BLaER1 treated with 17β-estradiol and CSF1 and Interleukin-3, amounts not matched to agents 10 nM and 100 nM (cell line): ENCODE measurements around the gene IFI27L2.

ENCODE experiments used
- H3K27ac ChIP-seq, 11 experiments: shearing (Covaris generic); formaldehyde crosslinking; 2 replicates each; pipeline ENCODE4 v1.8.1; 2022
- H3K27me3 ChIP-seq, 11 experiments: shearing (Covaris generic); formaldehyde crosslinking; 2 replicates each; pipeline ENCODE4 v1.8.1; 2022
- H3K36me3 ChIP-seq, 11 experiments: shearing (Covaris generic); formaldehyde crosslinking; 2 replicates each; pipeline ENCODE4 v1.8.1; 2022
- H3K4me1 ChIP-seq, 10 experiments: shearing (Covaris generic); formaldehyde crosslinking; 2 replicates each; pipeline ENCODE4 v1.8.1; 2022
- H3K4me2 ChIP-seq, 11 experiments: shearing (Covaris generic); formaldehyde crosslinking; 2 replicates each; pipeline ENCODE4 v1.8.1; 2022
- H3K4me3 ChIP-seq, 10 experiments: shearing (Covaris generic); formaldehyde crosslinking; 2 replicates each; pipeline ENCODE4 v1.8.1; 2022
- H3K9ac ChIP-seq, 11 experiments: shearing (Covaris generic); formaldehyde crosslinking; 2 replicates each; pipeline ENCODE4 v1.8.1; 2022
- H3K9me3 ChIP-seq, 11 experiments: shearing (Covaris generic); formaldehyde crosslinking; replicated peaks in 1 of 11; 2 replicates each; pipeline ENCODE4 v1.8.1; 2022
- H4K20me1 ChIP-seq, 11 experiments: shearing (Covaris generic); formaldehyde crosslinking; 2 replicates each; pipeline ENCODE4 v1.8.1; 2022
- Cebpa-rat ChIP-seq, 11 experiments: shearing (Covaris generic); IDR thresholded peaks; 2 replicates each; pipeline ENCODE4 v1.8.1; 2022

IFI27L2 gene

DNA sequence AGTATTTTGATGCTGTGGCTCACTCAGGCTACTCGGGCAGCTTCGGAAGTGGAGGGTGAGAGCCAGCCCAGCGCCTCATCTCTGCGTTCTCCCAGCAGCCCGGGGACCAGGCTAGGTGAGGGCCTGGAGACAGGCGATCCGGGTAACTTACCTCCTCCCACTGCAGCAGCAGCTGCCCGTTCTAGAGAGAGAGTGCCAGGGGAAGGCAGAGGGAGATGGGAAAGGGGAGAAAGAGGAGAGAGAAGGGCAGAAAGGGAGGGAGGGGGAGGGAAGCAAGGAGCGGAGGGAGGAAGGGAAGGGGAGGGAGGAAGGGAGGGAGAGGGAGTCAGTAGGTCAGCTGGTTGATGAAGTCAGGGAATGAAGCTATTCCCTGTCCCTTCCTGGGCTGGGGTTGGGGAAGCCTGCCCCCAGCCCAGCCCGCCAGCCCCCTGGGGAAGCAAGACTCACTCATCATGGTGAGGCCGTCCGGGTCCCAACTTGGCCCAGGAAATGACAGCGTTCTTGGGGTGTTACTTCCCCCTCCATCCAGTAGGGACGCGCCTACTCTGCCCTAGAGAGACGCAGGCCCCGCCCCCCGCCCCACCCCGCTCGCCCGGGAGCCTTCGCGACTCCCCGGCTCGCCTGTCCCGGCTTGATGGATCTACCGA is at the start of gene IFI27L2:
Gene IFI27L2 (minus strand): TSS at position 494 of the 647 bp plus-strand sequence. CDS start 40 bp downstream, at position 454.
- no peaks in the 10 kb centered on the region for H3K27me3 ChIP-seq
- peak within 1 kb of the TSS; percentile 87 to 98 (median 91) for H3K4me2 ChIP-seq
- no peak for TF ChIP-seq Cebpa-rat (IDR thresholded peaks at IDR 0.05)
- H3K9ac ChIP-seq: peak within 1 kb of the TSS; percentile 55 to 82 (median 74)
- peaks cover 8 to 30% (median 18%) of the 10 kb centered on the region in 10 experiments; a peak in 19 of 20 replicates for H3K4me1 ChIP-seq
- H3K9me3 ChIP-seq: no peaks in the 10 kb centered on the region
- no peaks in the 10 kb centered on the region; a peak in 1 of 22 replicates for H4K20me1 ChIP-seq
- H3K4me3 ChIP-seq: peak within 1 kb of the TSS; percentile 56 to 75 (median 66)
- H3K36me3 ChIP-seq: peaks cover 0 to 25% (median 0%) of the 10 kb centered on the region in 11 experiments; a peak in 9 of 22 replicates
- peak within 1 kb of the TSS; percentile 3 to 79 (median 66); a peak in 19 of 22 replicates for H3K27ac ChIP-seq

- Histone ChIP-seq H4K20me1 (peaks cover 0 to 24% (median 0%) of the 10 kb centered on the region in 11 experiments; a peak in 7 of 22 replicates), H3K4me1 (peaks cover 4 to 17% (median 11%) of the 10 kb centered on the region in 10 experiments; a peak in 15 of 20 replicates), H3K9ac (no peak overlapping the region), H3K4me2 (no peak overlapping the region), H3K27ac (no peak overlapping the region), H3K27me3 (peaks cover 40 to 63% (median 48%) of the 10 kb centered on the region in 11 experiments), H3K9me3 (no peaks in the 10 kb centered on the region), H3K36me3 (no peaks in the 10 kb centered on the region), H3K4me3 (no peak overlapping the region)
- no peak for TF ChIP-seq Cebpa-rat (IDR thresholded peaks at IDR 0.05)
These were observed 48.4 kb upstream of the IFI27L2 start for GRCh38 chr14:94177806-94178205.

- no peak for TF ChIP-seq Cebpa-rat (IDR thresholded peaks at IDR 0.05)
- Histone ChIP-seq H3K9ac (no peak overlapping the region), H3K4me3 (no peak overlapping the region), H3K9me3 (no peaks in the 10 kb centered on the region), H3K4me2 (no peak overlapping the region), H3K27ac (no peak overlapping the region), H3K4me1 (peaks cover 4 to 17% (median 11%) of the 10 kb centered on the region in 10 experiments; a peak in 15 of 20 replicates), H4K20me1 (peaks cover 0 to 24% (median 0%) of the 10 kb centered on the region in 11 experiments; a peak in 7 of 22 replicates), H3K27me3 (peaks cover 40 to 68% (median 48%) of the 10 kb centered on the region in 11 experiments), H3K36me3 (no peaks in the 10 kb centered on the region)
These were observed 47.4 kb upstream of the IFI27L2 start for GRCh38 chr14:94176808-94177207.

DNA sequence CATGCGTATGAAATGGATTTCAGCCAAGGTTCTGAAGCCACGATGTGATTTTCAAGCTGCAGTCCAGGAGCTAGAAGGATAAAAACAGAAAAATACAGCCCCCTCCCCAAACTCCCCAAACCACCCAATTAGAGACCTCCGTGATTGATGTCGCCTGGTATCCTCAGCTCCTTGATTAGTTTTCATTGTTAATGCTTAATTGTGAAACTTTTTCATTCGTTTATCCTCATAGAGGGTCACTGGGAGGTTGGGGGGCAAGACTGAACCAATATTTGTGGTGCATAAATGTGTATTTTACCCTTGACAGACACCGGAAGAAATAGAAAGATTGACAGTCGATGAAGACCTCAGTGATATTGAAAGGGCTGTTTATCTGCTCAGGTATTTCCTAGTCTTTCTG is 46.3 kb upstream of the IFI27L2 start:
- H3K36me3 ChIP-seq: no peaks in the 10 kb centered on the region
- H3K4me2 ChIP-seq: peak overlapping the region in 1 of 11 experiments; percentile 98; a peak in 3 of 22 replicates
- peak overlapping the region in 1 of 10 experiments; percentile 75; a peak in 2 of 20 replicates for H3K4me3 ChIP-seq
- peaks cover 0 to 17% (median 9%) of the 10 kb centered on the region in 10 experiments; a peak in 14 of 20 replicates for H3K4me1 ChIP-seq
- no peaks in the 10 kb centered on the region for H3K9me3 ChIP-seq
- no peak overlapping the region for H3K27ac ChIP-seq
- peaks cover 0 to 24% (median 0%) of the 10 kb centered on the region in 11 experiments; a peak in 7 of 22 replicates for H4K20me1 ChIP-seq
- H3K9ac ChIP-seq: no peak overlapping the region
- no peak for TF ChIP-seq Cebpa-rat (IDR thresholded peaks at IDR 0.05)
- H3K27me3 ChIP-seq: peaks cover 40 to 68% (median 48%) of the 10 kb centered on the region in 11 experiments

- Histone ChIP-seq H3K27me3 (peaks cover 40 to 68% (median 48%) of the 10 kb centered on the region in 11 experiments), H3K9ac (peak overlapping the region in 2 of 11 experiments; percentile 61 to 67; a peak in 2 of 22 replicates), H3K27ac (no peak overlapping the region), H3K4me3 (peak overlapping the region in 8 of 10 experiments; percentile 67 to 78 (median 72); a peak in 13 of 20 replicates), H4K20me1 (peaks cover 0 to 24% (median 0%) of the 10 kb centered on the region in 11 experiments; a peak in 7 of 22 replicates), H3K36me3 (no peaks in the 10 kb centered on the region), H3K4me2 (peak overlapping the region; percentile 94 to 98 (median 96); a peak in 17 of 22 replicates), H3K9me3 (no peaks in the 10 kb centered on the region), H3K4me1 (peaks cover 0 to 17% (median 7%) of the 10 kb centered on the region in 10 experiments; a peak in 14 of 20 replicates)
- no peak for TF ChIP-seq Cebpa-rat (IDR thresholded peaks at IDR 0.05)
These were observed 45.8 kb upstream of the IFI27L2 start for GRCh38 chr14:94175011-94175745.

DNA sequence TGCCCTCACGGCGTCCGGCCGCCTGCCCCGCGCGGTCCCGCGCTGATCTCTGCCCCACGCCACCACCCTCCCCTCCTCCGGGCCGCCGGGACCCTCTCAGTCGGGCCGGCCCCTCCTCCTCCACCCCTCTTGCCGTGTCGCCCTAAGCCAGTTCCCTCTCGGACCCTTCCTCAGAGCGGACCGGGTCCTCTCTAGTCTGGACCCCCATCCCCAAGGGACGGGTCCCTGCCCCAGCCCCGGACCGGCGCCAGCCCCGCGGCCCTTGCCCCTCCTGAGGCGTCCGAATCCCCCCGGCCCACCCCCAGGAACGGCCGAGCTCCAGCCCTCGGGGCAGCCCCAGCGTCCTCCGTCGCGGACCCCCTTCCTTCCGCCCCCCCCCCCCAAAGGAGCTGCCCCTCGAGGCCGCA is 45.2 kb upstream of the IFI27L2 start:
- Histone ChIP-seq H3K9me3 (no peaks in the 10 kb centered on the region), H3K36me3 (no peaks in the 10 kb centered on the region), H3K4me1 (peaks cover 0 to 17% (median 7%) of the 10 kb centered on the region in 10 experiments; a peak in 14 of 20 replicates), H4K20me1 (peaks cover 0 to 24% (median 0%) of the 10 kb centered on the region in 11 experiments; a peak in 7 of 22 replicates), H3K9ac (peak overlapping the region in 10 of 11 experiments; percentile 50 to 74 (median 64); a peak in 19 of 22 replicates), H3K27ac (no peak overlapping the region), H3K4me2 (peak overlapping the region; percentile 94 to 98 (median 96)), H3K4me3 (peak overlapping the region; percentile 65 to 78 (median 70)), H3K27me3 (peaks cover 40 to 68% (median 48%) of the 10 kb centered on the region in 11 experiments)
- no peak for TF ChIP-seq Cebpa-rat (IDR thresholded peaks at IDR 0.05)

DNA sequence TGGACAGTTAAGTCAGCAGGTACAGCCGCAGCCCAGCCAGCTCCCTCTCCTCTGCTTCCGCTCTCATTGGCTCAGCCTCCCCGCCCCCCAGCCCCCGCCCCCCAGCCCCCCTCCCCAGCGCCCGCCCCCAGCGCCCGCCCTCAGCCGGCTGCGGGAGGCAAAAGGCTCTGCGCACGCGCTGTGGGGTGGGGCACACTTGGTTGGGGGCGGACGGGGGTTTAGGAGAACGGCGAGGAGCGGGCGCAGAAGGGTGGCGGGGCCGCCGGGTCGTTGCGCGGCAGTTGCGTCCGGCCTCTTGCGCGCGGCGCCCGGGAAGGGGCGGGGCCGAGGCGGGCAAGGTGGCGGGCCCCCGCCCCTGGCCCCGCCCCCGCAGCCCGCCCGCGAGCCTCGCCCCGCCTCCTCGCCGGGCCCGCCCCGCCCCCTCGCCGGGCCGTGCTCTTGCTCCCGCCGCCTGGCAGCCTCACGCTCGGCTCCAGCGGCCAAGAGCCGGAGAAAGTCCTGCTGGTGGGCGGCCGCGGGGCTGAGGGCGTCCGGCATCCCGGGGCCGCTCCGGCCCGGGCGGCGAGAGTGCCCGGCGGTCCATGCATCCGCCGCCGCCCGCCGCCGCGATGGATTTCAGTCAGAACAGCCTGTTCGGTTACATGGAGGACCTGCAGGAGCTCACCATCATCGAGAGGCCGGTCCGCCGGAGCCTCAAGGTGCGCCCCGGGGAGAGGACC is 44.6 kb upstream of the IFI27L2 start, which contains the start of gene PPP4R4:
Gene PPP4R4 (plus strand): TSS at position 438 of the 719 bp plus-strand sequence. CDS start 144 bp downstream, at position 582.
- Histone ChIP-seq H3K27ac (peak within 1 kb of the TSS in 10 of 11 experiments; percentile 38 to 67 (median 52); a peak in 13 of 22 replicates), H4K20me1 (peaks cover 0 to 24% (median 0%) of the 10 kb centered on the region in 11 experiments; a peak in 7 of 22 replicates), H3K27me3 (peaks cover 40 to 64% (median 48%) of the 10 kb centered on the region in 11 experiments), H3K36me3 (no peaks in the 10 kb centered on the region), H3K9me3 (no peaks in the 10 kb centered on the region), H3K4me1 (peaks cover 0 to 17% (median 7%) of the 10 kb centered on the region in 10 experiments; a peak in 14 of 20 replicates), H3K4me2 (peak within 1 kb of the TSS; percentile 94 to 98 (median 96)), H3K4me3 (peak within 1 kb of the TSS; percentile 67 to 78 (median 71)), H3K9ac (peak within 1 kb of the TSS; percentile 58 to 78 (median 73); a peak in 20 of 22 replicates)
- no peak for TF ChIP-seq Cebpa-rat (IDR thresholded peaks at IDR 0.05)

- Histone ChIP-seq H3K4me2 (peak overlapping the region; percentile 81 to 97 (median 91)), H3K27me3 (peaks cover 40 to 58% (median 48%) of the 10 kb centered on the region in 11 experiments), H3K27ac (peak overlapping the region in 10 of 11 experiments; percentile 38 to 67 (median 52); a peak in 13 of 22 replicates), H3K9ac (peak overlapping the region; percentile 58 to 78 (median 73); a peak in 20 of 22 replicates), H4K20me1 (peaks cover 0 to 24% (median 0%) of the 10 kb centered on the region in 11 experiments; a peak in 7 of 22 replicates), H3K4me3 (peak overlapping the region; percentile 67 to 78 (median 71)), H3K9me3 (no peaks in the 10 kb centered on the region), H3K4me1 (peaks cover 0 to 17% (median 7%) of the 10 kb centered on the region in 10 experiments; a peak in 14 of 20 replicates), H3K36me3 (no peaks in the 10 kb centered on the region)
- no peak for TF ChIP-seq Cebpa-rat (IDR thresholded peaks at IDR 0.05)
These were observed 44.1 kb upstream of the IFI27L2 start for GRCh38 chr14:94173471-94173884.
